Measurements from ENCODE around the gene CTPS1. TPM values are rescaled to one million over a fixed set of nuclear protein-coding genes. Genes with fewer than 3 reads are reported as not detected.

CTPS1 gene
- total RNA-seq, 3 donors from 2014 or later: 13.1 to 20.0 (median 13.2) TPM

DNA sequence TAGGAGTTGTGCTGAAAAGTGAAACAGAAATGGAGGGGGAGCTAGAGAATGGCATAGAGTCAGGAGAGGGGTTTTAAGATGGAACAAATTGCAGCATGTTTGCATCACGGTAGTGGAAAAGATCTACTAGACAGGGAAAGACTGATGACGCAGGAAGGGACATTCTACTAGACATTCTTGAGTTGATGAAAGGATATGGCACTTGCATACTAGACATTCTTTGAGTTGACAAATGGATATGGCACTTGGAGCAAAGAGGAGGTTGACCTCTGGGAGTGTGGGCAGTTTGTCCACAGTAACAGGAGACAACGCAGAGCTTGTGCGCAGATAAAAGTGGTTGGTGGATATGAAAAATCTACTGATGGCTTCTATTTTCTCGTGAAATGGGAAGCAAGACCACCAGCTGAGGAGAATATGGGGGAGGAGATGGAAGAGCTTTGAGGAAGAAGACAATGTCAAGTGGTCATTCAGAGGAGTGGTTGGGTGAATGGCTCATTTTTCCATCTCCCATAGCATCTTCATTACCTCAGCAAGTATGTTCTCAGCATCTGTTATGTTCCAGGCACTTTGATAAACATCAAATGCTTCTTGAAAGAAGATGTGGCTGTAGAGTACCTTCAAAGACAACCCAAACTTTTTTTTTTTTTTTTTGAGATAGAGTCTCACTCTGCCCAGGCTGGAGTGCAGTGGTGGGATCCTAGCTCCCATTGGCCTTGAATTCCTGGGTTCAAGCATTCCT lies 2.4 kb upstream of the CTPS1 start:
- Histone ChIP-seq H3K27me3 (no peaks in the 10 kb centered on the region), H3K4me3 (no peak overlapping the region), H3K36me3 (no peaks in the 10 kb centered on the region), H3K27ac (no peak overlapping the region), H3K9me3 (no peaks in the 10 kb centered on the region), H3K4me1 (peaks cover 0 to 5% of the 10 kb centered on the region in 2 donors)
- TF ChIP-seq, protein P1, sequence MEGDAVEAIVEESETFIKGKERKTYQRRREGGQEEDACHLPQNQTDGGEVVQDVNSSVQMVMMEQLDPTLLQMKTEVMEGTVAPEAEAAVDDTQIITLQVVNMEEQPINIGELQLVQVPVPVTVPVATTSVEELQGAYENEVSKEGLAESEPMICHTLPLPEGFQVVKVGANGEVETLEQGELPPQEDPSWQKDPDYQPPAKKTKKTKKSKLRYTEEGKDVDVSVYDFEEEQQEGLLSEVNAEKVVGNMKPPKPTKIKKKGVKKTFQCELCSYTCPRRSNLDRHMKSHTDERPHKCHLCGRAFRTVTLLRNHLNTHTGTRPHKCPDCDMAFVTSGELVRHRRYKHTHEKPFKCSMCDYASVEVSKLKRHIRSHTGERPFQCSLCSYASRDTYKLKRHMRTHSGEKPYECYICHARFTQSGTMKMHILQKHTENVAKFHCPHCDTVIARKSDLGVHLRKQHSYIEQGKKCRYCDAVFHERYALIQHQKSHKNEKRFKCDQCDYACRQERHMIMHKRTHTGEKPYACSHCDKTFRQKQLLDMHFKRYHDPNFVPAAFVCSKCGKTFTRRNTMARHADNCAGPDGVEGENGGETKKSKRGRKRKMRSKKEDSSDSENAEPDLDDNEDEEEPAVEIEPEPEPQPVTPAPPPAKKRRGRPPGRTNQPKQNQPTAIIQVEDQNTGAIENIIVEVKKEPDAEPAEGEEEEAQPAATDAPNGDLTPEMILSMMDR (IDR thresholded peaks at IDR 0.05): no peak
- TF ChIP-seq POLR2AphosphoS5 (IDR thresholded peaks at IDR 0.05) (no peak), POLR2A (IDR thresholded peaks at IDR 0.05) (no peak)
- no peak for DNase-seq (ENCODE audit: low spot score in 2 of 2)
- intact Hi-C loops (cut with DNase I; ENCODE audit: low total_unique reads): no loop called here

DNA sequence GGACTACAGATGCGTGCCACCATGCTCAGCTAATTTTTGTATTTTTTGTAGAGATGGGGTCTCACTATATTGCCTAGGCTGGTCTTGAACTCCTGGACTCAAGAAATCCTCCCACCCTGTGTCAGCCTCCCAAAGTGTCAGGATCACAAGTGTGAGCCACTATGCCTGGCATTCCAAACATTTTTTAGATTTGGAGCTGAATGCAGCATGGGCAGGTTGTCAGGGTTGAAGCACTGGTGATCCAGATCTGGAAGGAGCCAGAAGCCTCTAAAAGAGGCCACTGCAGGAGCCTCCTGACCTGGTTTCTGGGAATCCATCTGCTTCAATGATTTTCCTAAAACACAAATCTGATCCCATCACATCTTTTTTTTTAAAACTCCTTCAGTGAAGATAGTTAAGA lies 1.8 kb upstream of the CTPS1 start:
- no peak overlapping the region for H3K4me3 ChIP-seq
- no peaks in the 10 kb centered on the region for H3K9me3 ChIP-seq
- no peaks in the 10 kb centered on the region for H3K36me3 ChIP-seq
- TF ChIP-seq, protein P1 (IDR thresholded peaks at IDR 0.05): no peak
- no peak for TF ChIP-seq POLR2A (IDR thresholded peaks at IDR 0.05)
- no peak for TF ChIP-seq POLR2AphosphoS5 (IDR thresholded peaks at IDR 0.05)
- peaks cover 0 to 5% of the 10 kb centered on the region in 2 donors for H3K4me1 ChIP-seq
- no peak overlapping the region for H3K27ac ChIP-seq
- DNase-seq (ENCODE audit: low spot score in 2 of 2): no peak
- intact Hi-C loops (cut with DNase I; ENCODE audit: low total_unique reads): no loop called here
- no peaks in the 10 kb centered on the region for H3K27me3 ChIP-seq

DNA sequence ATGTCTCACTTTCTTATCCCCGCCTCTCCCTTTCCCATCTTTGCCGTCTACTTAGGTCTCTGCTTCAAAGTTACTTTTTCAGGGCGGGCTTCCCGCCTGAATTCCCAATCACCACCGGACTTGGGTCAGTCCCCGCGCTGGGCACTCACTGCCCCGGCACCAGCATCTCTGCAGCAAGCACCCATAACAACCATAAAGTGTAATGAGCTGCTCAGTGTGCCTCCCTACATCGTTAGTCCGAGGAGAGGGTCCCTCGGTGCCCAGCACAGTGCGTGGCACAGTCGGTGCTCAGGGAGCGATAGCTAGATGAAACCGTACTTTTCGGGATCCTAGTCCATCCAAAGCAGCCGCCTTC lies 633 bp upstream of the CTPS1 start:
- Histone ChIP-seq H3K27me3 (no peaks in the 10 kb centered on the region), H3K4me1 (peaks cover 0 to 5% of the 10 kb centered on the region in 2 donors), H3K27ac (peak overlapping the region; percentile 95 to 97), H3K36me3 (no peaks in the 10 kb centered on the region), H3K4me3 (peak overlapping the region; percentile 55 to 83 (median 63)), H3K9me3 (no peaks in the 10 kb centered on the region)
- TF ChIP-seq, protein P1 (IDR thresholded peaks at IDR 0.05): no peak
- TF ChIP-seq POLR2AphosphoS5 (IDR thresholded peaks at IDR 0.05) (no peak), POLR2A (IDR thresholded peaks at IDR 0.05) (no peak)
- intact Hi-C loops (cut with DNase I; ENCODE audit: low total_unique reads): no loop called here
- no peak for DNase-seq (ENCODE audit: low spot score in 2 of 2)

DNA sequence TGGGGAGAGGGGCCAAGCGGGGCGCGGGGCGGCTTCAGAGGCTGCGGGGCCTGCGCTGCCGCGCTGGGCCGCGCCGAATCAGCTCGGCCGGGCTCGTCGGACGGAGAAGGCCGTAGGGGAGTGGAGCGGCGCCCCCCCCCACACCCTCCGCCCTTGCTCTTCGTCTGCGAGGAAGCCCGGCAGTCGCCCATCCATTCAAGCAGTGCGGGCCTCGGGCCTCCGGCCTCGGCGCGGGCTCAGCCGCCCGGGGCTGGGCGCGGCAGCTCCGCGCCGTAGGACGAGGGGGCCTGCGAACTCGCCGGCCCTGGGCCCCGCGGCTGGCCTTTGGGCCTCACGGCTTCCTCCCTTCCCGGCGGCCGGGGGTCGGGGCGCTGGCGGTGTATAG lies 564 bp downstream of the CTPS1 start:
- no peaks in the 10 kb centered on the region for H3K27me3 ChIP-seq
- H3K9me3 ChIP-seq: no peaks in the 10 kb centered on the region
- H3K27ac ChIP-seq: peak overlapping the region; percentile 95 to 97
- intact Hi-C loops (cut with DNase I; ENCODE audit: low total_unique reads): no loop called here
- H3K36me3 ChIP-seq: no peaks in the 10 kb centered on the region
- peak overlapping the region; percentile 55 to 83 (median 63) for H3K4me3 ChIP-seq
- H3K4me1 ChIP-seq: peaks cover 0 to 5% of the 10 kb centered on the region in 2 donors
- no peak for DNase-seq (ENCODE audit: low spot score in 2 of 2)
- TF ChIP-seq, protein P1 (IDR thresholded peaks at IDR 0.05): no peak
- TF ChIP-seq POLR2AphosphoS5 (IDR thresholded peaks at IDR 0.05): no peak
- no peak for TF ChIP-seq POLR2A (IDR thresholded peaks at IDR 0.05)

DNA sequence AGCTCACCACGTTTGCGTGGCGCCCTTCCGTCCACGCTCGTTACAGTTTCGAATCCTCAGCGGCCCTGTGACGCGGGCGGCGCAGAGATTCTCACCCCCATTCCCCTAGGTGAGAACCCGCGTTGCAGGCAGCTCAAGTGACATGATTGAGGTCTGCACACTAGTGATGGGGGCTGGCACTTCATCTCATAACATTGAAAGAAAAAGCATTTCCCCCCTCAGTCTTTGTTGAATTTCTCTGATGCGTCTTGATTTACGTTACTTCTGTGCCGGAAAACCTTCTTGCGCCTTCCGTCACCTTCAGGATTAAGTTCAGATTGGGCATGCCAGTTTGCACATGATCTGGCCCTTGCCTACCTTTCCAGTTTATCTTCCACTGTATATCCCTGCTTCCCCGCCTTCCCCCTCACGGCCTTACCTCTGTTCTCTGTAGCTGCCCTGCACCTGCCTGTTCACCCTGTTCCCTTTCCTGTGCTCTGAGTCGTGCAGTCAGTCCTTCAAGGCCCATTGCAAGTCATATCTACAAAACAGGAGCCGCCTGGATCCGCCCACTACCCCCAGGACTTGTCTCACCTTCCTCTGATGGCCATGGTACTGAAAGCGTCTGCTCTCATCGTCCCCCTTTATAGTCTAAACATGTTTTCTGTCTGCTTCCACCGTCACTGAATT lies 1.1 kb downstream of the CTPS1 start:
- Histone ChIP-seq H3K36me3 (no peaks in the 10 kb centered on the region), H3K4me1 (peaks cover 0 to 5% of the 10 kb centered on the region in 2 donors), H3K27ac (peak overlapping the region; percentile 95 to 97), H3K9me3 (no peaks in the 10 kb centered on the region), H3K4me3 (peak overlapping the region; percentile 55 to 83 (median 63)), H3K27me3 (no peaks in the 10 kb centered on the region)
- intact Hi-C loops (cut with DNase I; ENCODE audit: low total_unique reads): no loop called here
- TF ChIP-seq, protein P1 (IDR thresholded peaks at IDR 0.05): no peak
- no peak for TF ChIP-seq POLR2AphosphoS5 (IDR thresholded peaks at IDR 0.05)
- no peak for TF ChIP-seq POLR2A (IDR thresholded peaks at IDR 0.05)
- no peak for DNase-seq (ENCODE audit: low spot score in 2 of 2)

Data from breast epithelium (tissue), 4 donors.